Epidermal melanocyte (primary cell): ENCODE results near the gene MT1F.
A peak's percentile ranks its signal among the peaks of the same experiment; 100 is the strongest.
"Not testable (repeated sequence)": the region's sequence is repeated elsewhere in the genome, so short reads cannot be mapped to it uniquely, and the experiment has no call there.

Source experiments
- DNase-seq: peaks from one replicate; pipeline ENCODE4 v3.0.0; 2011; ENCODE audit warnings: low spot score; ENCODE audit not compliant: insufficient read length

Gene MT1F

DNA sequence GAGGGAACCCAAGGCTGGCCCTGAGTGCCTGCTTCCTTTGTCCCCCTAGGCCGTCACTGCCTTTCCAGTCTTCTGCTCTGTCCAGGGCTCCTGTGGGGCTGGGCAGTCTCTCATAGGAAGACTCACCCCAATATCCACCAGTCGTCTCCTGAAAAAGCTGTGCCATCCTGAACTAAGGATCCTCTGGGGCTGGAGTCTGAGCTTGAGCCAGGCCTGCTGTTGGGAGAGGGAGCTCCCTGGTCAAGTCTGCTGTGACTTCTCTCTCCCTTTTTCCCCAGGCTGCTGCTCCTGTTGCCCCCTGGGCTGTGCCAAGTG is 12.8 kb downstream of the MT1F start:
- no peak for DNase-seq

DNA sequence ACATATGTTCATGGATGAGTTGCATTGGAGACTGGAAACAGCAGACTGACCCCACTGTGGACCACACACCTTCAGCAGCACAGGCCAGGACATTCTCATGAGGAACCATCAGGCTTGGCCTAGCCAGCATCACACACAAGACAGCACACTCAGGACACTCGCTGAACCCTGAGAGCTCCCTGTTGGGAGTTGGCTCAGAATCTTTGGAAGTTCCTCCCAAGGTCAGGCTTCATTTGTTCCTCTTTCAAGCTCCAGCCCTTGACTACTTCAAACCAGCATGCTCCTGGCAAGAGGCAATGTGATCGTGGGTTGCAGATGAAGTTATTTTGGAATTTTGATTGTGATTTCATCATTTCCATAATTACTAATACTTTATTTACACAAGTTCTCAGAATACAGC is 13.9 kb downstream of the MT1F start:
- not testable (repeated sequence) for DNase-seq

DNA sequence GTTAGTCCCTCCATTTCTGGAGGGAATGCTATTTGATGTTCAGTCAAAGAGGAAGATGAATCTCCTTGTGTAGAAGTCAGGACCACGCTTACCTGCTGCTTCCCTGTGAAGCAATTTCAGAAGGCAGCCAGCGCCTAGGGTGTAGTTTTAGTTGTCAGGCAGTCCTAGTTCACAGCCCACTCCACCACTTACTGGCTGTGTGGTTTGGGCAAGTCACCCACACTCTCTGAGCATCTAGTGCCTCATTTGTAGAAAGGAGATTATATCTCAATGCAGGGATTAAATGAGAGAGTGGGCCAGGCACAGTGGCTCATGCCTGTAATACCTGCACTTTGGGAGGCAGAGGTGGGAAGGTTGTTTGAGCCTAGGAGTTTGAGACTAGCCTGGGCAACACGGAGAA is 14.4 kb downstream of the MT1F start:
- DNase-seq = not testable (repeated sequence)

DNA sequence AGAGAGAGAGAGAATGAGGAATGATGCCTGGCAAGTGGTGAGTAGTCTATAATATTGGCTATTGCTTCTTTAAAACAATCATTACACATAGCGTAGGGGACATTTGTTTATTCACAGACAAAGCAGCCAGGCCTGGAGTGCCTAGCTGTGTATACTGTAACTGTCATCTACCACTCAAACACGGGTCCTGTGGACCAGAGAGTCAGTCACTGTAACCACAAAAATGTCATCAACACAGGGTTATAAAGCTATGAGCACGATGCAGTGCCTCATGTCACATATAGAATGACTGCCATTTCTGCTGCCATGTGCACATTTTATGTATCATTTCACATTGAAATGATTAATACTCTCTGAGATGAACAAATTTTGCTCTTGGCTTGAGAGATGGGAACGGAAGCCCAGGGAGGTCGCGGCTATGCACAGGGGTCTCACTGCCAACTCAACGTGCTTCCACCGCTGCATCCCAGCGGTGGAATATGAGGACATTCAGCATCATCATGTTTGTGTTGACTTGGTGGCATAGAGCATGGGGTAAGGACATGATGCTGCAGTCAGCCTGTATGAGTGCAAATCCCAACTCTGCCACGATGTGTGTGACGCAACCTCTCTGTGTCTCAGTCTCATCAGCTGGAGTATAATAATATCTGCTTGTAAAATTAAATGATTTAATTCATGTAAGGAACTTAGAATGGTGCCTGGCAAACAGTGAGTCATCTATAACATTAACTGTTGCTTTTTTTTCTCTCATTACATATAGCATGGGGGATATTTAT is 15.2 kb downstream of the MT1F start:
- no peak for DNase-seq

DNA sequence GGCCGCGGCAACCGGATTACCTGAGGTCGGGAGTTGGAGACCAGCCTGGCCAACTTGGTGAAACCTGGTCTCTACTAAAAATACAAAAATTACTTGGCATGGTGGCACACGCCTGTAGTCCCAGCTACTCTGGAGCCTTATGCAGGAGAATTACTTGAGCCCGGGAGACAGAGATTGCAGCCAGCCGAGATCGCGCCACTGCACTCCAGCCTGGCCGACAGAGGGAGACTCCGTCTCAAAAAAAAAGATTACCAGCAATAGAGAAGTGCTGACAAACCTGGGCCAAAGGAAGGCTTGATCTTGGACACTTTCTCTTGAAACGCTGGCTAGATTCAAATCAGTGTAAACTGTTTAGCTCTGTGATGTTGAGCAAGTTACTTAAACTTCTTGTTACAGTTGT is 16.2 kb downstream of the MT1F start:
- DNase-seq = no peak

DNA sequence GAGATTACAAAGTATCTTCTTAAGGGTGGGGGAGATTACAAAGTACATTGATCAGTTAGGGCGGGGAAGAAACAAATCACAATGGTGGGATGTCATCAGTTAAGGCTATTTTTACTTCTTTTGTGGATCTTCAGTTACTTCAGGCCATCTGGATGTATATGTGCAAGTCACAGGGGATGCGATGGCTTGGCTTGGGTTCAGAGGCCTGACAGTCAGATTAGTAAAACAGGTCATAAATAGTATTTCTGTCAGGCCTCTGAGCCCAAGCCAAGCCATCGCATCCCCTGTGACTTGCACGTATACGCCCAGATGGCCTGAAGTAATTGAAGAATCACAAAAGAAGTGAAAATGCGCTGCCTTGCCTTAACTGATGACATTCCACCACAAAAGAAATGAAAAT is 16.8 kb downstream of the MT1F start:
- not testable (repeated sequence) for DNase-seq

DNA sequence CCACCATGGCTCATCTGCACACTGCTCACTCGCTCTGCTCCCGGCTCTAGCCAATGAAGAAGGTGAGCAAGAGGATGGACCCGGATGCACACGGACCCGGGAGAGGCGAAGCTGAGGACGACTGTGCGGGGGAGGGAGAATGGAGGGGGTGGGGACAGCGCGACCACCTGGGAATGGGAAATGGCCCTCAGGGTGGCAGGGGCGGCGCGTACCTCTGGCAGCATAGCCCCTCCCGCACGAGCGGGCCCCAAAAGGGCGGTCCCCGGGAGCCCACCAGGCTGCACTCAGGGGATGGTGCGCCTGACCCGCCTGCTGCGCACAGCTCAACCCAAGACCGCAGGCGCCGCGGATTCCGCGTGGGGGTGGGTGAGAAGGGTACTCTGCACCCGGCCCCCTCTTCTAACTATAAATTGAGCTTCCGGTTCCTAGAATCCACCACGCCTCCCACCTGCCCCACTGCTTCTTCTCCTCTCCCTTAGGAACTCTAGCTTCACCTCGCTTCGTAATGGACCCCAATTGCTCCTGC is 18.0 kb downstream of the MT1F start:
- DNase-seq = no peak

DNA sequence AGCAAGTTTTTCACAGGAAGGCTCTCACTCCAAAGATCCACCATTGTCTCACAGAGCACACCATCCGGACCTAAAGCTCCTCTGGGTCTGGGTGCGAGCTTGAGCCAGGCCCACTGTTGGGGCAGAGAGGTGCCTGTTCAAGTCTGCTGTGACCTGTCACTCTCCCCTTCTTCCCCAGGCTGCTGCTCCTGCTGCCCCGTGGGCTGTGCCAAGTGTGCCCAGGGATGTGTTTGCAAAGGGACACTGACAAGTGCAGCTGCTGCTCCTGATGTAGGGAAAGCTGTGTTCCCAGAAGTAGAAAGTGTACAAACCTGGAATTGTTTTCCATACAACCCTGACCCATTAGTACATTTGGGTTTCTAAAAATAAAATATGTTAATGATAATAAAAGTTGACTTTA is 19.7 kb downstream of the MT1F start:
- no peak for DNase-seq

DNA sequence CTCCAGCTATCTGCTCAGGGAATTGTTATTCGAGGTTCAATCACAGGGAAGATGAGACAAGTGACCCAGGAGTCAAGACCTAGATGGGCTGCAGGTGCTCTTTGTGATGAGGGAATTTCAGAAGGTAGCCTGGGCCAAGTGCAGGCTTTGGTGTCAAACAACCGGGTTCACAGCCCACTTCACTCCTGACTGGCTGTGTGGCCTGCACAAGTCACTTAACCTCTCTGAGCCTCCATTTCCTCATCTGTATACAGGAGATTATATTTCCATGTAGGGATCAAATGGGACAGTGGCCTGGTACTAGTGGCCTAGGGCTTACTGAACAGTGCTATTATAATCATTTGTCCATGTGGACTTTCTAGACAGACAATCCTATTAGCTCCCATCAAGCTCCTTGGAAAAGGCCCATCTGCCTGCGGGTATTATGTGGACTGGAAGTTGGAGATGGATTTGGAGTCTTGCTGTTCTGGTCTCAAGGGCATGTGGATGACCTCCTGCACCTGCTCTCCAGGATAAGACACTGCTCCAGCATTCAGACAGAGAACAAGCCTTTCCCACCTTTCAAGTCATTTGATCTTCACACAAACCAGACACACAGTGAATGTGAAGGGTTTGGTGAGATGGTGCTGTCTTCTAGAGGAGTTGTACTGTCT is 21.4 kb downstream of the MT1F start:
- DNase-seq = no peak

DNA sequence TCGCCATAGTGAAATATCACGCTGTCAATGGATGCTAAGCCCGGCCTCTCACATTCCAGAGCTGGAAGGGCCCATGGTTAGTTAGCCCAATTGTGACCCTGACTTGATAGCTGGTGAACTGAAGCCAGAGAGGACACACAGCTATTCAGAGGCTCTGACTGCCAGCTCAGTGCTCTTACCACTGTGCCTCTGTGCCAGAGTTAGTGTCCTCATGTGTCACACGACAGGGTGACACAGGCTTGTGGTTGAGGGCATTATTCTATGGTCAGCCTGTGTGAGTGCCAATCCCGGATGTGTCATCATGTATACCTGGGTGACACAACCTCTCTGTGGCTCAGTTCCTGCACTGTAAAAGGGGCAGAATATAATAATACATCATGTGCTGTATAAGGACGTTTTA is 22.1 kb downstream of the MT1F start:
- DNase-seq = no peak

DNA sequence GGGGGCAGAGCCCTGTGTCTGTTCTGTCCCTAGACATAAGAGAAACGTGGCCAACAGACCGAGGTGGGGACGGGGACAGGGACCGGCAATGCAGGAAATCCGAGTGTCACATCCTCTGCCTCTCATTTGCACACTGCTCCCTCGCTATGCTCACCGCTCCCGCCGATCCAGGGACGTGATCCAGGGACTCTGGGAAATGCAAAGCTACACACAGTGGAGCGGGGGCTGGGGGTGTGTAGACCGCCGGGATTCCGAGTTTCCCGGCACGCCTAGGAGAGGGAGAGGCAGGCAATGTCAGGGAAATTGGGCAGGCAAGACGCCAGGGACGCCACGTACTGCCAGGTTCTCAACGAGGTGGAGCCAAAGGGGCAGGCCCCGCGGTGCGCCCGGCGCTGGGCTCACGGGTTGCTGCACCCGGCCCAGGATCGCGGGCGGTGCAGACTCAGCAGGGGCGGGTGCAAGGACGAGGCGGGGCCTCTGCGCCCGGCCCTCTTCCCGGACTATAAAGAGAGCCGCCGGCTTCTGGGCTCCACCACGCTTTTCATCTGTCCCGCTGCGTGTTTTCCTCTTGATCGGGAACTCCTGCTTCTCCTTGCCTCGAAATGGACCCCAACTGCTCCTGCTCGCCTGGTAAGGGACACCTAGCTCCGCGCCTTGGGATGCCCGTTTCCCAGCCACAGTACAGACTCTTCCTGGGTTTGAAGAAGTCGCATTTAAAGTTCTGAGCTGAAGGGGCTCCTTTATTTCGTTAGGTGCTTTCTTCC is 24.4 kb downstream of the MT1F start, which contains the start of gene MT1X:
Gene MT1X (plus strand): TSS at position 532 of the 764 bp plus-strand sequence. CDS start 71 bp downstream, at position 603.
- DNase-seq = peak; percentile 80

DNA sequence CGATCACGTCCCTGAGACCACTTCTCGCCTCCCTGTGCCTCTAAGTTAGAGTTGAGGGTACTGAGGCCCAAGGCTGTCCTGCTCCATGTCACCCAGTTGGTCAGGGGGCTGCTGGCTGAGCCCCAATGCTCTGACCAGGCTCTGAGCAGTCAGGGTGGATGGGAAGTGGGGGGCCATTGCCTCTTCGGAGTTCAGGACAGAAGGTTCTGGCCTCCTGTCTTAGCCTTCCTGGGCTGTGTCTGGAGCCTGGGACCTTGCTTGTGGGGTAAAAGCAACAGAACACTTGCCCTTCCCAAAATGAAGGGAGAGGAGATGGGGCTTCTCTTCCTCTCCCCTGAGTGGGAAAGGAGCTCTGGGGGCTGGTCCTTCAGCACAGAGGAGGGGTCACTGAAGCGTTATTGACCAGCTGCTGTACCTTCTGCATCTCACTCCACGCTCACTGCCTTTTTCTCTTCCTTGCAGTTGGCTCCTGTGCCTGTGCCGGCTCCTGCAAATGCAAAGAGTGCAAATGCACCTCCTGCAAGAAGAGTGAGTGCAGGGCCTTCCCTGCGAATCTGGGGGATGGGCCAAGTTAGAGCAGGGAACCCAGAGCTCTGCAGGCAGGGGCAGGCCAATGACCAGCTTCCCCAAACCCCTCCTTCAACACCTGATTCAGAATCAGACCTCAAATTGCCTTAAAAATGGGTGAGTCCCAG is 25.1 kb downstream of the MT1F start:
- no peak for DNase-seq

DNA sequence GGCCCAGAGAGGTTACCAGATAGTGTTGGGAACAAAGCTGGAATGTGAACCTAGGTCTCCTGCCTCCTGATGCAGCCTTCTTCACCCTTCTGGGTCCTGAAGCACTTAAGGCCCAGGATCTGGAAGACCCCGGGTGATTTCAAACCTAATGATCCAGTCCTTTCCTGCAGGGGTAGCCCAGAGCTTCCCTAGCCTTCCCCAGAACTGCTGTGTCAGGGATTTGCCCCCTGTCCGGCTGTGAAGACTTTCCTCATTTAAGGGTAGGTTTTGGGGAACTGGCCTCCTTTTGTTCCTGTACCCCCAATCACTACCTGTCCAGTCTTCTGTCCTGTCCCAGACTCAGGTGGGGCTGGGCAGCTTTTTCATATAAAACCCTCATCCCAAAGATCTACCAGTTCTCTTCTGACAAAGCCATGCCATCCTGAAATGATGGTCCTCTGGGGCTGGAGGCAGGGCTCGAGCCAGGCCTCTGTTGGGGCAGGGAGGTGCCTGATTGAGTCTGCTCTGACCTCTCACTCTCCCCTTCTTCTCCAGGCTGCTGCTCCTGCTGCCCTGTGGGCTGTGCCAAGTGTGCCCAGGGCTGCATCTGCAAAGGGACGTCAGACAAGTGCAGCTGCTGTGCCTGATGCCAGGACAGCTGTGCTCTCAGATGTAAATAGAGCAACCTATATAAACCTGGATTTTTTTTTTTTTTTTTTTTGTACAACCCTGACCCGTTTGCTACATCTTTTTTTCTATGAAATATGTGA is 25.8 kb downstream of the MT1F start:
- no peak for DNase-seq

DNA sequence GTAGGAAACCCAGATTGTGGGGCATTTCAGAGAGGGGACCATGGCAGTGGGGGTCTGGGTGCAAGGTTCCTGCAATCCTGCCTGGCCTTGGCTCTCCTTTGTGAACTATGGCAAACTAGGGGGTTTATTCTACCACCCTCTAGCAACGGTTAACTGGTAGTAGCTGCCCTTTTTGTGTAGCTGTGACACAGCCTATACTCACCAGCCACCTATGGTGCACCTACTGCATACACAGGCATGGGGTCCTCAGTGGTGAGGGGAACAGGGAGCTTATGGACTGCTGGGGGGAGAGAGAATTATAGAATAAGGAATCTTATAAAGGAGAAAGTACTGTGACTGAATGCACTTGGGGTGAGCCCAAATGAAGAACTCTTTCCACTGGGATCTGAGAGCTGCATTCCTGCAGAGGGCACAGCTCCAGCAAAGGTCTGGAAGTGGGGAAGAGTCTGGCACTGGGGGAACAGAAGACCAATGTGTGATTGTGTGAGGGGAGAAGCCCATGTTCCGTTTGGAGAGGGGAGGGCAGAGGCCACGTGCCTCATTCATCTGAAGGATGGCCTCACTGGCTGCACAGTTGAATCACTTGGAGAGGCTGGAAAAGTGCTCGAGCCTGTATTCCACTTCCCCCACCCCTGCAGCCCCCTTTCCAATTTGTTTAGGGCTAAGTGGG is 26.6 kb downstream of the MT1F start:
- DNase-seq = no peak

DNA sequence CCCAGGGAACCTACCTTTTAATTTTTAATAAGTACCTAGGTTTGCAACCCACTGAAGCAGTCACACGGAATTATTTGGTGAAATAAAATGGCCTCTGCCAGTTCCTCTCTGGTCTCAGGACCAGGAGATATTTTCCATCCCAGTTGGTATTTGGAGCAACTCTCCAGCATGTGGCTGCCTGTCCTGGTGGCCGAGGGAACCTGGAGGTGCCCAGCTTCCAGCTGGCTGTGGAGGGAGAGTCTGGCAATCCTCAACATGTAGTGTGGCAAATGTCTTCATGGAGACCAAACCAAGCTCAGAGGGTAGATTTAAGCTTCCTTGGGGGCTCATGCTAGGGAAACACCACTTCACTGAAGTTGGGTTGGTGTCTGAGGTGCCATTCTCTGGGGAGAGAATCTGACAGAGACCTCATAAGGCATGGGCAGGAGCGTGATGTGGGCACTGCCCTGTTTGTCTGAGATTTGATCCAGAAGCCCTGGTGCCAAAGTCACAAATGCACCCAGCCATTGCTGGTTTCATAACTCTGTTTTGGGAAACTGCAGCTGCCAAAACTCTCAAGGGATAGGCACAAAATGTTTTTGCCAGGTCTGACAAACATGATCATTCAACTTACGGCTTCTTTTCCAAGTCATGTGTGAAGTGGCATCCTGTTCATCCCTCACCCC is 27.3 kb downstream of the MT1F start:
- DNase-seq = no peak

DNA sequence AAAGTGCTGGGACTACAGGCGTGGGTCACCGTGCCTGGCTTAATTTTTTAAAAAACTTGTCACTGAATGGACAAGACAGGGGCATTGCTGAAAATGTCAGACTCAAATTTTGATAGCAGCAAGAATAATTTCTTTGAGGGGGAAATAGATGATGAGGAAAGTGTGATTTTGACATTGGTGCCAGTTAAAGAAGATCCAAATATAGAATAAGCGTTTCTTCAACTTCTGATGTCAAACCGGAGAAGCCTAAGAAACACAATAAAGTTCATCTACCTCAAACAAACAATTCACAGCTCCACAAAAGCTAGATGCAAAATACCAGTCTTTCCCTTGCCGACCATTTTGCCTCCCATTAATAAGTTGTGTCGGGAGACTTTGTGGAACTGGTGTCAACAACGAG is 29.0 kb downstream of the MT1F start:
- DNase-seq = no peak

DNA sequence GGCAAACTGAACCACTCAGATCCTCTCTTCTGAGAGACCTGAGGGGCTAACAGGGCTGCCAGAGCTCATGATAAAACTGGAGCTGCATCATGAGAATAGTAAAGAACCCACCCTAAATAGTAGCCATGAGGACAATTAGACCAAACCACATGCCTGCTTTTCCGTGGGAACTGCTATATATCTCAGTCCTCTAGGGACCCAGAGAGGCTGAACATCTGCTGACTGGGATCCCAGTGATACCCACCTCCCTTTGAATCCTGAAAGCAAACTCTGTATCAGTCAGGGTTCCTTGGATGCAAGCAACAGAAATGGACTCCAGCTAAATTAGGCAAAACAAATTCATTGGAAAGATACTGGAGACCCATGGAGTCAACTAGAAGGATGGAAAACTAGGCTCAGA is 31.0 kb downstream of the MT1F start:
- DNase-seq = no peak

DNA sequence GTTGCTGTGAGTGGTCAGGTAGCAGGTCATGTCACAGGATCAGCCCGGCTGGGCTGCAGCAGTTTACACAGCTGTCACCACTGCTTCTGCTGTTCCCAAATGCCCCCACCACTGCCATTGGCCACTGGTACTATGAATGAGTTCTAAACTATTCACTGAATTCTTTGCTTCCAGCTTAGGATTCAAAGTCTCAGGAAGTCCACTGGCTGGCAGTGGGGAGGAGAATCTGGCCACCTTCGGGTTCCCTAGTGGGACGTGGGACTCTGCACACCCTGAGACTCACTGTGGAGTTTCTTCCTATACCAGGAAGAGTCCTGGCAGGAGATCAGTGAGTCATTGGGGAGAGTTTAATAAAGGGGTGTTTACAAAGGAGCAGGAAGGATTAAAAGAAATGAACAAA is 31.4 kb downstream of the MT1F start:
- no peak for DNase-seq

DNA sequence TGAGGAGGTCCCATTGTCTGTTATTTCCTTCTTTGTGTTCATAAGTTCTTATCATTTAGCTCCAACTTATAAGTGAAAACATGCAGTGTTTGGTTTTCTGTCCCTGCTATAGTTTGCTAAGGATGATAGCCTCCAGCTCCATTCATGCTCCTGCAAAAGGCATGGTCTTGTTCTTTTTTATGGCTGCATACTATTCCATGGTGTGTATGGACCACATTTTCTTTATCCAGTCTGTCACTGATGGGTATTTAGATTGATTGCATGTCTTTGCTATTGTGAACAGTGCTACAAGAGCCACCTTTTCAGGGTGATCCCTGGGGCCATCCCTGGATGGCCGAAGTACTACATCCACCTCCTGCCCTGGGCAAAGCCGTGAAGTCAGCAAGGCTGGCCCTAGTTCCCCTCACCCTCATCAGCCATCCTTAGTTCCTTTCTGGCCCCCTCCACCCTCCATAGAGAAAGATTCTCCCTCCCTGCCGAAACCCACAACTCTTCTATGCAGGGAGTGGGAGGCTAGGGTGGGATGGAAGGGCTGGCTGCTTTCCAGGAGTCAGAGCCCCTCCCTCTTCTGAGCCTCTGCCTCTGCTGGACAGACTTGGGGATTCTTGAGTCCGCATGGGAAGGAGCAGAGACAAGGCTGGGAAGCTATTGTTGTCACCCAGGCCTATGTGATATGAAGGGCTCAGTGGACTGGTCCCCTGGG is 32.8 kb downstream of the MT1F start:
- no peak for DNase-seq
